ENCODE results near the gene ECD.
A peak's percentile ranks its signal among the peaks of the same experiment; 100 is the strongest.

Gene ECD

DNA sequence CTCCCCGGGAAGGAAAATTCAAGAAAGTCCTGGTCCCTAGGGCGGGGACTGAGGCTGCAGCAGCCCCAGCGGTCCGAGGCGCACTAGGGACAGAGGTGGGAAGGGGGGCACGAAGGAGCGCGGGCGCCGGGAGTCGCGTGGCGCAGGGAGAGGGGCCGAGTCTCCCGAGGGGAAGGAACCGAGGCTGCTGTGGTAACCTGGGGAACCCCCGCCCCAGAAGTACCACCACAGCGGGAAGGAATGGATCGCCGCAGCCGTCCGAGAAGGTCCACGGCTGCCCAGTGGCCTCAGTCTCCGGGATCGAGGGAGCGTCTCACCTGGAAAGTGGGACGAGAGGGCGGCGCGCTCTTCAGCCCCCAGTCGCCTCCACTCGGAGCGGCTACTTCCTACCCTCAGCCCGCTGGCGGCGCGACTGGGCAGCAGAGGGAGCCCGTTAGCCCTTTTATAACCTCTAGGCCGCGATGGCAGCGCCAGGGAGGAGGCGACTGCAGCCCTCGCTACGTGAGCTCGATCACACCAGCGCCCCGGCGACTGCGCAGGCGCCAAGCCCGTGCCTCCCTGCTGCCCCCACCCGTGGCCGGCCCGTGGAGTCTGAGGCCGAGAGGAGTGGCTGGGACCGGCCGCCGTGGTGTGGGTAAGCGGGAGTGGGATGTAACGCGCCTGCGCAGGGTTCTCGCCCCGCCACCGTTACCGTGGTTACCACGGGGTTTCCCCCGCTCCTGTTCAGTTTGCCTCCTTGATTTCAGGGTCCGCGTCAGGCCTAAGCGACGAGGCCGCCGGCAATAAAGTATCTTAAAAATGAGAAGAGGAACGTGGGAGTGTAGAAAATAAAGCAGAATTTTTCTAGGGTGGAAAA is 71.1 kb downstream of the ECD start, which contains the start of gene P4HA1:
TSS of gene P4HA1 (minus strand) at position 418 of the 856 bp plus-strand sequence. CDS start 21,983 bp downstream, outside the sequence.
- DNase-seq (ENCODE audit: low spot score) = peak; percentile 99

- peak; percentile 75 for DNase-seq (ENCODE audit: low spot score)
Observed at GRCh38 chr10:73096041-73096448, 71.8 kb downstream of the ECD start.

DNA sequence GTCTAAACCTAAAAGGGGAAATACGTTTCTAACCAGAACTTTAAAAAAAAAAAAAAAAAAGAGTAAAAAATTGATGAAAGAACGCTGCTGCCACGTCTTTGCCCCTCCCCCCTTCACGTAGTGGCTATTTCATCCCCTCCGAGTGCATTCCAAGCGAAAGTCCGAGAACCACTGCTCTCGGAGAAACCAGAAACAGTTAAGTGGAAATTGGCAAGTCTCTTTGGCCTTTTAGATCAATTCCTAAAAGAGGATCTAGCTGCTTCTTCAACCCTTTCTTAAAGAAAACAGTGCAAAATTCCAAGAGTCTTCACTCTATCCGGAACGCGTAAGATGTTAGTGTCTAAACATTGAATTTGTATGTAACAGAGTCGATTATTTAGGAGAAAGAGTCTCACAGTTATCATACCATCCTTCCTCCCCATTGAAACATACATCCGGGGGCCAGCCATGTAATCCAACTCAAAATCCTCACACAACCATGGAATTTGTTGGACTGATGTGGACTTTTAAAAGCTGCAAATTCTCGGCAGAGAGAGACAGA is 72.3 kb downstream of the ECD start:
- DNase-seq (ENCODE audit: low spot score) = peak; percentile 73

GRCh38 chr10:73094986-73095480 is 72.8 kb downstream of the ECD start:
- peak; percentile 4 for DNase-seq (ENCODE audit: low spot score)

DNA sequence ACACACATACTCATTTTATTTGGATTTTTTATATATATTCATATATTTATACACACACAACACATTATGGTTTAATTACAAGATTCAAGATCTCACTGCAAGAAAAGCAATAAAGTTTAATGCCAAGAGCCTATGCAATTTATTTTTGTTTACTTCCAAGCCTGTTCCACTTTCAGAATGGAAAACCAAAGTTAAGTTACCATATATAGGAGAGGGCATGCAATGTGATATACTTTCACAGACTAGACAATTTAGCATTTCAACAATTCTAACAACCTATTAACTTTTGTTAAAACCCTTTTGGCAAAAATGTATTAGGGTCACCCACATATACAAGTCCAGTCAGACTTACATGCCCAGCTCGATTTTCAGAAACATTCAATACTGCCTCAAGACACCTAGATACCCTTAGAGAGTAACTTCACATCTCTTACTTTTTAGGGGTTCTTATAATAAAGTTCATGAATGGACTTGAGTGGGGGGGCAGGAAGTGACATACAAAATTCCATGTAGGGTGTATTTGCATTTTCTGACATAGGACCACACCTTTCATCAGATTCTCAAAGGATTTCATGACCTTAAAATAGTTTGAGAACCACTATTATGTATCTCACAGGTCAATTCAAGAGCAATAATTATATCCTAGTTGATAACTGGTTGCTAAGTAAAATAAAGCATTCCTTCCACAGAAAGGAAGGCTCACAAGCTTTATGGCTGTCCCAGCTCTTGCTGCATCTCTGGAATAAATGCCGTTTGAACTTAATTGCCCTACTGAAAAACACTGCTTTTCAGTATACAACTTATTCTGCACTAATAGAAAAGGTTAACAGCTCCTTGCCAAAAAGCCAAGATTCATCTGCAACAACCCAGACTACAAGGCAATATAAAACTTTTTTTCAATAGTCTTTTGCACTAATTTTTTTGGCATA is 73.6 kb downstream of the ECD start:
- peak; percentile 16 for DNase-seq (ENCODE audit: low spot score)

DNA sequence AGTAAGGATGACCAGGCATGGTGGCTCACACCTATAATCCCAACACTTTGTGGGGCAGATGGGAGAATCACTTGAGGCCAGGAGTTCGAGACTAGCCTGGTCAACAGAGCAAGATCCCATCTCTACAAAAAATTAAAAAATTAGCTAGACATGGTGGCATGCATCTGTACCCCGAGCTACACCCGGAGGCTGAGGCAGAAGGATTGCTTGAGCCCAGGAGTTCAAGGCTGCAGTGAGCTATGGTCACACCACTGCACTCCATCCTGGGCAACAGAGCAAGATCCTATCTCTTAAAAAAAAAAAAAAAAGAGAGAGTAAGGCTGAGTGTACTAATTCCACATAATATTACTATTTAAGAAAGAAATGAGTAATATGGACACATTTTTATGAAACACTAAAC is 75.0 kb downstream of the ECD start:
- no peak for DNase-seq (ENCODE audit: low spot score)

DNA sequence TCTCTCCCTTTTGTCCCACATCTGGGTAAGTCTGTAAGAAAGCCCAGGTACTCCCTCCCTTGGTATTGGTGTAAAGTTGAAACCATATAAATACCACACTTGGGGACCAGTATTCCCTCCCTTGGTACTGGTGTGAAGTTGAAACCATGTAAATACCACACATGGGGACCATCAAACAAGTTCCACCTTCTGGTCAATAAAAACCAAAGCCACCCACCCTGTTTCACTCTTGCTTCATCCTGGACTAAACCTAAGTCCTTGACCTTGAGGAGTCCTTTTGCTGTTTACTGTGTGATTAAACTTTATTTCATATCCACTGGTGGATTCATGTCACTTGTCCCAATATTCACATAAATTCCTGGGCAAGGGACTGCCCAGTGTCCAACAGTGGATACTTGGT is 79.5 kb downstream of the ECD start:
- no peak for DNase-seq (ENCODE audit: low spot score)

DNA sequence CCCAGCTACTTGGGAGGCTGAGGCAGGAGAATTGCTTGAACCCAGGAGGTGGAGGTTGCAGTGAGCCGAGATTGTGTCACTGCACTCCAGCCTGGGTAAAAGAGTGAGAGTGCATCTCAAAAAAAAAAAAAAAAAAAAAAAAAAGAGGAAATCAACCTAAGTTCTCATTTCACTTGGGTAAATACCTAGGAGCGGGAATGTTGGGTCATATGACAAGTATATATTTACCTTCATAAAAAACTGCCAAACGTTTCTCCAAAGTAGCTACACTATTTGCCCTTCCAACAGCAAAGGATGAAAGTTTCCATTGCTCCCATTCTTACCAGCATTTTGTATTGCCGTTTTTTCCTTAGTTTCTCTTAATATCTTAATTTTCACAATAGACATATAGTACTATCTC is 81.0 kb downstream of the ECD start:
- DNase-seq (ENCODE audit: low spot score) = no peak

GRCh38 chr10:73084209-73084608 is 83.6 kb downstream of the ECD start:
- DNase-seq (ENCODE audit: low spot score) = no peak
